ENCODE results near the gene VAV2. TPM values are rescaled to one million over a fixed set of nuclear protein-coding genes. Genes with fewer than 3 reads are reported as not detected.
"Not testable (repeated sequence)": the region's sequence is repeated elsewhere in the genome, so short reads cannot be mapped to it uniquely, and the experiment has no call there.

The VAV2 gene
- polyA plus RNA-seq, 1 experiment, result 9.0 TPM

DNA sequence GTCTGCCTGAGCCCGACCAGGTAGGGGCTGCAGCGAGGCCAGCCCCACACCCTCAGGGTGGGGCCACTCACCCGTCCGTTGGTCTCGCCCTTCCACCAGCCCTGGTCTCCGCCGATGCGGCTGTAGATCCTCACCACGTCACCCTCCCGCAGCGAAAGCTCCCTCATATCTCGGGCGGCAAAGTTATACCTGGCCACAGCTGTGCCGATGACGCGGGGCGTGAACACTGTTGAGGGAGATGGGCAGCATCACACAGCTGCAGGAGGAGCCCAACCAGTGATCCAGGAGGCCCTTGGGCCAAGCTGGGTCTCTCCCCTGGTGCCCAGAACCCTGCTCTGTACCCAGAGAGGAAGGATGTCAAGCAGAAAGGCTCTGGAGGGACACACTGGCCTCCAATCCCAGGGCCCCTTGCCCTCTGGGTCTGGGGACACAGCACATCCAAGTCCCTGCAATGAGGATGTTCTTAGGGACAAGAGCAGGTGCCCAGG is 223.7 kb downstream of the VAV2 start:
- H3K27me3 ChIP-seq (ENCODE audit: control insufficient read depth, insufficient read depth, low read length), result no peaks in the 10 kb centered on the region
- ChIA-PET POLR2A (no interaction called here), CTCF (interaction anchor here (3.5 kb wide), 1 partner anchor 14 kb away, joined by 17 read pairs; no protein-coding TSS in a partner anchor)
- H3K27ac ChIP-seq (ENCODE audit: low read depth, low read length), result no peak overlapping the region
- no peak overlapping the region for H3K4me3 ChIP-seq (ENCODE audit: low read depth, low read length)
- no peak for DNase-seq (ENCODE audit: low read depth, low spot score)
- peaks cover 12% of the 10 kb centered on the region for H3K9me3 ChIP-seq (ENCODE audit: control insufficient read depth, insufficient read depth, low read length)
- TF ChIP-seq, protein P1, sequence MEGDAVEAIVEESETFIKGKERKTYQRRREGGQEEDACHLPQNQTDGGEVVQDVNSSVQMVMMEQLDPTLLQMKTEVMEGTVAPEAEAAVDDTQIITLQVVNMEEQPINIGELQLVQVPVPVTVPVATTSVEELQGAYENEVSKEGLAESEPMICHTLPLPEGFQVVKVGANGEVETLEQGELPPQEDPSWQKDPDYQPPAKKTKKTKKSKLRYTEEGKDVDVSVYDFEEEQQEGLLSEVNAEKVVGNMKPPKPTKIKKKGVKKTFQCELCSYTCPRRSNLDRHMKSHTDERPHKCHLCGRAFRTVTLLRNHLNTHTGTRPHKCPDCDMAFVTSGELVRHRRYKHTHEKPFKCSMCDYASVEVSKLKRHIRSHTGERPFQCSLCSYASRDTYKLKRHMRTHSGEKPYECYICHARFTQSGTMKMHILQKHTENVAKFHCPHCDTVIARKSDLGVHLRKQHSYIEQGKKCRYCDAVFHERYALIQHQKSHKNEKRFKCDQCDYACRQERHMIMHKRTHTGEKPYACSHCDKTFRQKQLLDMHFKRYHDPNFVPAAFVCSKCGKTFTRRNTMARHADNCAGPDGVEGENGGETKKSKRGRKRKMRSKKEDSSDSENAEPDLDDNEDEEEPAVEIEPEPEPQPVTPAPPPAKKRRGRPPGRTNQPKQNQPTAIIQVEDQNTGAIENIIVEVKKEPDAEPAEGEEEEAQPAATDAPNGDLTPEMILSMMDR (IDR thresholded peaks at IDR 0.05; ENCODE audit: low read depth, low read length), result no peak

- ChIA-PET CTCF (interaction anchor here (3.5 kb wide), 1 partner anchor 14 kb away, joined by 17 read pairs; no protein-coding TSS in a partner anchor), POLR2A (no interaction called here)
- no peaks in the 10 kb centered on the region for H3K27me3 ChIP-seq (ENCODE audit: control insufficient read depth, insufficient read depth, low read length)
- TF ChIP-seq, protein P1 (IDR thresholded peaks at IDR 0.05; ENCODE audit: low read depth, low read length), result no peak
- no peak overlapping the region for H3K27ac ChIP-seq (ENCODE audit: low read depth, low read length)
- peaks cover 12% of the 10 kb centered on the region for H3K9me3 ChIP-seq (ENCODE audit: control insufficient read depth, insufficient read depth, low read length)
- H3K4me3 ChIP-seq (ENCODE audit: low read depth, low read length), result no peak overlapping the region
- DNase-seq (ENCODE audit: low read depth, low spot score), result no peak
Measured at GRCh38 chr9:133767625-133768024, 224.5 kb downstream of the VAV2 start.

- POLR2A ChIA-PET, result no interaction called here
- Histone ChIP-seq H3K27me3 (ENCODE audit: control insufficient read depth, insufficient read depth, low read length) (no peaks in the 10 kb centered on the region), H3K27ac (ENCODE audit: low read depth, low read length) (no peak overlapping the region), H3K4me3 (ENCODE audit: low read depth, low read length) (no peak overlapping the region), H3K9me3 (ENCODE audit: control insufficient read depth, insufficient read depth, low read length) (peaks cover 12% of the 10 kb centered on the region)
- TF ChIP-seq, protein P1 (IDR thresholded peaks at IDR 0.05; ENCODE audit: low read depth, low read length), result no peak
- CTCF ChIA-PET, result no interaction called here
- DNase-seq (ENCODE audit: low read depth, low spot score), result no peak
Measured at GRCh38 chr9:133767008-133767407, 225.1 kb downstream of the VAV2 start.

GRCh38 chr9:133766234-133766633 is 225.9 kb downstream of the VAV2 start:
- POLR2A ChIA-PET; CTCF ChIA-PET; H3K4me3 ChIP-seq (ENCODE audit: low read depth, low read length); H3K27ac ChIP-seq (ENCODE audit: low read depth, low read length); H3K27me3 ChIP-seq (ENCODE audit: control insufficient read depth, insufficient read depth, low read length); DNase-seq (ENCODE audit: low read depth, low spot score): not testable (repeated sequence)
- H3K9me3 ChIP-seq (ENCODE audit: control insufficient read depth, insufficient read depth, low read length), result peaks cover 12% of the 10 kb centered on the region

GRCh38 chr9:133763272-133764183 is 228.6 kb downstream of the VAV2 start:
- H3K27me3 ChIP-seq (ENCODE audit: control insufficient read depth, insufficient read depth, low read length), result no peaks in the 10 kb centered on the region
- peaks cover 17% of the 10 kb centered on the region for H3K9me3 ChIP-seq (ENCODE audit: control insufficient read depth, insufficient read depth, low read length)
- no peak overlapping the region for H3K27ac ChIP-seq (ENCODE audit: low read depth, low read length)
- no peak overlapping the region for H3K4me3 ChIP-seq (ENCODE audit: low read depth, low read length)
- no peak for DNase-seq (ENCODE audit: low read depth, low spot score)
- CTCF ChIA-PET, result no interaction called here
- POLR2A ChIA-PET, result no interaction called here
- TF ChIP-seq, protein P1 (IDR thresholded peaks at IDR 0.05; ENCODE audit: low read depth, low read length), result no peak
